Breast epithelium (tissue), 4 donors: ENCODE data around the gene PYCR2. TPM values are rescaled to one million over a fixed set of nuclear protein-coding genes. Genes with fewer than 3 reads are reported as not detected.
"Not testable (repeated sequence)": the region's sequence is repeated elsewhere in the genome, so short reads cannot be mapped to it uniquely, and the experiment has no call there.

Source experiments
- DNase-seq, 2 donors: peaks; one replicate each; pipeline ENCODE4 v3.0.0-alpha.2; 2019; ENCODE audit warnings: low spot score in 2 of 2
- H3K27ac ChIP-seq, 2 donors: fragments of 200-600 bp; sonication (generic) in 1 of 2; one replicate each; pipeline ENCODE4 v1.5.1; 2016 to 2019; ENCODE audit warnings: mild to moderate bottlenecking in 1 of 2
- H3K27me3 ChIP-seq, 2 donors: fragments of 200-600 bp; sonication (generic) in 1 of 2; one replicate each; pipeline versions ENCODE4 v1.5.1 to v1.6.0; 2017 to 2019; ENCODE audit warnings: control low read depth in 1 of 2, mild to moderate bottlenecking in 1 of 2
- H3K36me3 ChIP-seq: fragments of 200-600 bp; one replicate; pipeline ENCODE4 v1.5.1; 2019
- H3K4me1 ChIP-seq, 2 donors: fragments of 200-600 bp; sonication (generic); one replicate each; pipeline ENCODE4 v1.5.1; 2016 to 2019; ENCODE audit warnings: control low read depth in 1 of 2
- H3K4me3 ChIP-seq, 3 donors: fragments of 200-600 bp; sonication (generic); 1 replicate in 2 of 3; 2 replicates in 1 of 3; pipeline ENCODE4 v1.5.1; 2016 to 2019; ENCODE audit warnings: mild to moderate bottlenecking in 3 of 3, moderate library complexity in 2 of 3
- H3K9me3 ChIP-seq, 2 donors: fragments of 200-600 bp; sonication (generic) in 1 of 2; one replicate each; pipeline ENCODE4 v1.5.1; 2016 to 2019; ENCODE audit warnings: control low read depth in 1 of 2
- POLR2A ChIP-seq: fragments of 450-650 bp; IDR thresholded peaks from one replicate; pipeline ENCODE4 v1.6.1; 2016; ENCODE audit warnings: antibody characterized with exemption, mild to moderate bottlenecking, moderate library complexity
- POLR2AphosphoS5 ChIP-seq, 3 donors: sonication (generic); formaldehyde crosslinking; IDR thresholded peaks; one replicate each; pipeline ENCODE4 v1.6.1; 2017; ENCODE audit warnings: antibody characterized with exemption in 3 of 3
- intact Hi-C: fragments of 100-400 bp; cut with DNase I; formaldehyde crosslinking; loops from one replicate; pipeline ENCODE4 v1.15.1; 2023; ENCODE audit warnings: low total_unique reads
- total RNA-seq, 3 donors: library from RNA; depleted of rRNA; stranded (reverse); fragments of >200 nt; gene quantifications; one replicate each; pipeline ENCODE4 v1.1.0, GENCODE V29; 2016
- TF ChIP-seq, protein P1 (sequence below), 3 donors: fragments of 450-650 bp; IDR thresholded peaks; one replicate each; pipeline ENCODE4 v1.5.1; 2016 to 2017; ENCODE audit warnings: antibody characterized with exemption in 3 of 3, mild to moderate bottlenecking in 3 of 3, moderate library complexity in 3 of 3

Gene PYCR2
- total RNA-seq, 3 donors from 2014 or later: 40.2 to 49.3 (median 47.9) TPM

DNA sequence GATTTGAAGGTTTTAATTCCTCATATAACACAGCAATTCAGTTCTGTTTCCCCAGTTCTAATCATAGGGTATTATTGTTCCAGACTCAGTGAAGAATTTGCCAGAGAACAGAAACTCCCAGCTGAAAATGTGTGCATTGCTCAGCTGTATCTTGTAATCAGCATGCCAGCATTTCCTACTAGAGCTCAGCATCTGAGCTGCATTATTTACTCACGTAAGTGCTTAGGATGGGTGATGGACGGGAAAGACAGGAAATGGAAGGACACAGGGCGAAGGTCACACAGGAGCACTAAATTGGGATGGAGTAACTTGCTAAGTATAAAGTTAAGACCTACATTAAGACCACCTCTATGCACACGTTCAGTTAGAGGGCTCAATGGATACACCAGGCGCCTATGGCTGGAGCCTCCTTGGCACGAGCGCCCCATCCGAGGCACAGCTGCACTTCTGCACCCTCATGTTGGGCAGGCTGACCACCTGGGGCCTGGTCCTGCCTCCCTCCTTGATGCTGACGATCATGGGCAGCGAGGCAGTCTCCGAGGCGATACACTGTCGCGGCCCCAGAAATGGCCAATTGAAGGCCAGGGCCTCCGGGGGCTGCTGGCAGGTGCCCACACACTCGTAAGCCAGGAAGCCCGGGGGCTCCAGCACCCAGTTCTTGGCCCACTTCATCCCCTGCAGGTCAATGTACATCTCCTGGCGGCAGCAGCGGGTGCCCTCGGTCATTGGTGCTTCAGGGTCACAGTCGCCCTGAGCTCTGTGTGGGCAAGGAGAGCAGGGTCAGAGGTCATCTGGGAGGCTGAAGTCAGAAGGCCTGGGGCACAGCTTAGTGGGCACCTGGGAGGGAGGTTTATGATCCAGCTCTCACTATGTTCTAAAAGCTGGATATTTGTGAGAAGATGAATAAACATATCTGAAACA is 13.3 kb upstream of the PYCR2 start:
- no peaks in the 10 kb centered on the region for H3K27me3 ChIP-seq
- no peaks in the 10 kb centered on the region for H3K9me3 ChIP-seq
- no peak overlapping the region for H3K4me3 ChIP-seq
- TF ChIP-seq POLR2AphosphoS5 (IDR thresholded peaks at IDR 0.05) (no peak), POLR2A (no peak)
- TF ChIP-seq, protein P1, sequence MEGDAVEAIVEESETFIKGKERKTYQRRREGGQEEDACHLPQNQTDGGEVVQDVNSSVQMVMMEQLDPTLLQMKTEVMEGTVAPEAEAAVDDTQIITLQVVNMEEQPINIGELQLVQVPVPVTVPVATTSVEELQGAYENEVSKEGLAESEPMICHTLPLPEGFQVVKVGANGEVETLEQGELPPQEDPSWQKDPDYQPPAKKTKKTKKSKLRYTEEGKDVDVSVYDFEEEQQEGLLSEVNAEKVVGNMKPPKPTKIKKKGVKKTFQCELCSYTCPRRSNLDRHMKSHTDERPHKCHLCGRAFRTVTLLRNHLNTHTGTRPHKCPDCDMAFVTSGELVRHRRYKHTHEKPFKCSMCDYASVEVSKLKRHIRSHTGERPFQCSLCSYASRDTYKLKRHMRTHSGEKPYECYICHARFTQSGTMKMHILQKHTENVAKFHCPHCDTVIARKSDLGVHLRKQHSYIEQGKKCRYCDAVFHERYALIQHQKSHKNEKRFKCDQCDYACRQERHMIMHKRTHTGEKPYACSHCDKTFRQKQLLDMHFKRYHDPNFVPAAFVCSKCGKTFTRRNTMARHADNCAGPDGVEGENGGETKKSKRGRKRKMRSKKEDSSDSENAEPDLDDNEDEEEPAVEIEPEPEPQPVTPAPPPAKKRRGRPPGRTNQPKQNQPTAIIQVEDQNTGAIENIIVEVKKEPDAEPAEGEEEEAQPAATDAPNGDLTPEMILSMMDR (IDR thresholded peaks at IDR 0.05): no peak
- no peak overlapping the region for H3K27ac ChIP-seq
- no peak for DNase-seq
- peaks cover 11 to 14% of the 10 kb centered on the region in 2 donors for H3K4me1 ChIP-seq
- no peaks in the 10 kb centered on the region for H3K36me3 ChIP-seq
- intact Hi-C loops: no loop called here

GRCh38 chr1:225936523-225936922 is 12.5 kb upstream of the PYCR2 start:
- Histone ChIP-seq H3K4me3 (no peak overlapping the region), H3K36me3 (no peaks in the 10 kb centered on the region), H3K27me3 (no peaks in the 10 kb centered on the region), H3K9me3 (no peaks in the 10 kb centered on the region), H3K4me1 (peaks cover 10 to 12% of the 10 kb centered on the region in 2 donors), H3K27ac (peak overlapping the region in 1 of 2 donors; percentile 46)
- intact Hi-C loops: no loop called here
- TF ChIP-seq POLR2AphosphoS5 (IDR thresholded peaks at IDR 0.05): no peak
- TF ChIP-seq, protein P1 (IDR thresholded peaks at IDR 0.05): no peak
- TF ChIP-seq POLR2A: no peak
- DNase-seq: no peak

DNA sequence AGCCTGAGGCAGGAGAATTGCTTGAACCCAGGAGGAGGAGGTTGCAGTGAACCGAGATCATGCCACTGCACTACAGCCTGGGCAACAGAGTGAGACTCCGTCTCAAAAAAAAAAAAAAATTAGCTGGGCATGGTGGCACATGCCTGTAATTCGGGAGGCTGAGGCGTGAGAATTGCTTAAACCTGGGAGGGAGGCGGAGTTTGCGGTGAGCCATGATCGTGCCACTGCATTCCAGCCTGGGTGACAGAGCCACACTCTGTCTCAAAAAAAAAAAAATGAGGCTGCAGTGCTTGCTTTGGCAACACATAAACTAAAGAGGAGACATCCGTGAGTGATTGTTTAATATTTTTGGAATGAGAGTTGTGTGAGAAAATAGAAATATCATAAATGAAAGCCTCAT is 12.0 kb upstream of the PYCR2 start:
- DNase-seq: peak in 1 of 2 donors; percentile 69
- H3K27me3 ChIP-seq, intact Hi-C loops, H3K4me1 ChIP-seq, H3K36me3 ChIP-seq, H3K9me3 ChIP-seq, H3K4me3 ChIP-seq: not testable (repeated sequence)
- H3K27ac ChIP-seq: peak overlapping the region in 1 of 2 donors; percentile 46

DNA sequence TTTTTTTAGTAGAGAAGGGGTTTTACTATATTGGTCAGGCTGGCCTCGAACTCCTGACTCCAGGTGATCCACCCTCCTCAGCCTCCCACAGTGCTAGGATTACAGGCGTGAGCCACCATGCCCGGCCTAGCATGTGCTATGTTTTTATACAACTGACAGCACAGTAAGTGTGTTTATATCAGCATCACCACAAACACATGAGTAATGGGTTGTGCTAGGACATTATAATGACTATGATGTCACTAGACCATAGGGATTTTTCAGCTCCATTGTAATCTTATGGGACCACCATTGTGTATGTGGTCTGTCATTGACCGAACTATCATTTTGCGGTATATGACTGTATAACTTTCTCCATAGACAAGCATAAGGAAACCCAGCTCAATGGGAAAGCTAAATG is 10.7 kb upstream of the PYCR2 start:
- no peak for TF ChIP-seq POLR2AphosphoS5 (IDR thresholded peaks at IDR 0.05)
- TF ChIP-seq, protein P1 (IDR thresholded peaks at IDR 0.05): no peak
- Histone ChIP-seq H3K4me3 (no peak overlapping the region), H3K9me3 (no peaks in the 10 kb centered on the region), H3K4me1 (peaks cover 0 to 4% of the 10 kb centered on the region in 2 donors), H3K27ac (no peak overlapping the region), H3K36me3 (no peaks in the 10 kb centered on the region), H3K27me3 (no peaks in the 10 kb centered on the region)
- intact Hi-C loops: no loop called here
- DNase-seq: no peak

- no peaks in the 10 kb centered on the region for H3K9me3 ChIP-seq
- DNase-seq: no peak
- intact Hi-C loops: no loop called here
- no peaks in the 10 kb centered on the region for H3K36me3 ChIP-seq
- H3K27me3 ChIP-seq: no peaks in the 10 kb centered on the region
- no peak overlapping the region for H3K27ac ChIP-seq
- H3K4me1 ChIP-seq: peaks cover 0 to 4% of the 10 kb centered on the region in 2 donors
- TF ChIP-seq, protein P1 (IDR thresholded peaks at IDR 0.05): no peak
- TF ChIP-seq POLR2A: no peak
- no peak for TF ChIP-seq POLR2AphosphoS5 (IDR thresholded peaks at IDR 0.05)
- no peak overlapping the region for H3K4me3 ChIP-seq
Observed at GRCh38 chr1:225933072-225933471, 9.0 kb upstream of the PYCR2 start.
